Adipose tissue (tissue), 3 donors: ENCODE results near the gene SCAP. TPM values are rescaled to one million over a fixed set of nuclear protein-coding genes. Genes with fewer than 3 reads are reported as not detected.
"Not testable (repeated sequence)": the region's sequence is repeated elsewhere in the genome, so short reads cannot be mapped to it uniquely, and the experiment has no call there.

Experiments used
- H3K27ac ChIP-seq: one replicate; pipeline ENCODE4 v1.5.1; 2013; ENCODE audit warnings: low read depth, low read length
- WGBS, 3 donors: extraction: QIAGEN DNeasy Blood & Tissue Kit; methylation state at CpG; one replicate each; pipeline ENCODE4 v1.1.7; 2013; 5-methylcytosine and 5-hydroxymethylcytosine counted together
- polyA plus RNA-seq, 3 donors: library from polyadenylated mRNA; stranded (reverse); fragments of 200-250 nt; gene quantifications; one replicate each; pipeline ENCODE4 v1.2.3, GENCODE V29; 2013
- donor health status: healthy with polysubstance abuse.
- donor health status: Bipolar disorder and iron deficiency.
- donor health status: healthy.

The SCAP gene
- polyA plus RNA-seq, 3 donors, result 26.4 to 46.5 (median 29.1) TPM

- H3K27ac ChIP-seq, result peak overlapping the region; percentile 23
- WGBS, 3 donors, result 4 to 8% (median 6%) methylated on average over 44 of the region's 44 CpGs
Observed at GRCh38 chr3:47381317-47382157, 94.2 kb downstream of the SCAP start.

GRCh38 chr3:47380601-47381316, 95.0 kb downstream of the SCAP start, which contains the start of gene PTPN23:
TSS of gene PTPN23 (plus strand) at chr3:47381021. CDS start at chr3:47381097, 76 bp downstream.
- 0 to 1% (median 0%) methylated on average over 61 of the region's 61 CpGs for WGBS, 3 donors
- peak within 1 kb of the TSS; percentile 48 for H3K27ac ChIP-seq

DNA sequence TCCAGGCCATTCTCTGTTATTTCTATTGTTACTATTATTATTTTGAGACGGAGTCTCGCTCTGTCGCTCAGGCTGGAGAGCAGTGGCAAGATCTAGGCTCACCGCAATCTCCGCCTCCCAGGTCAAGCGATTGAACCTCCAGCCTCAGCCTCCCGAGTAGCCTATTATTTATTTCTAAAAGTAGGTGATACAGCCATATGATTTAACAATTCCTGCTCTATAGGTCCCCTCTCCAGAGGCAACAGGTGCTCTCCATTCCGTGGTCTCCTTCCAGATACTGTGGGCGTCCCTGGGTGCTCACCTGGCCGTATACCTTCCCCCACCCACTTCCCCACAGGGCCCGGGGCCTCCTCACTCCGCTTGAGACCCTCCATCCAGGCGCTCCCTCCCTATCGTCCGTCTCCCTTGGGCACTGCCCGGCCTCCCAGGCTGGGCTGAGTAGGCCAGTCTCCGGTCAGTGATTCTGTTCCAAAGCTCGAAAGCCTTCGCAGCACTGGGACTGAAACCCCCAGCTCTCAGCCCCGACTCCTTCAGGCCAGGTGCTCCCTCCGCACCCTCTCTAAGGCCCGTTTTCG, 95.6 kb downstream of the SCAP start:
- WGBS, 3 donors, result 5 to 16% (median 16%) methylated on average over 23 of the region's 23 CpGs
- H3K27ac ChIP-seq, result peak overlapping the region; percentile 48

- 62 to 90% (median 88%) methylated on average over 19 of the region's 19 CpGs for WGBS, 3 donors
- H3K27ac ChIP-seq, result peak overlapping the region; percentile 48
Observed at GRCh38 chr3:47379411-47379899, 96.3 kb downstream of the SCAP start.

DNA sequence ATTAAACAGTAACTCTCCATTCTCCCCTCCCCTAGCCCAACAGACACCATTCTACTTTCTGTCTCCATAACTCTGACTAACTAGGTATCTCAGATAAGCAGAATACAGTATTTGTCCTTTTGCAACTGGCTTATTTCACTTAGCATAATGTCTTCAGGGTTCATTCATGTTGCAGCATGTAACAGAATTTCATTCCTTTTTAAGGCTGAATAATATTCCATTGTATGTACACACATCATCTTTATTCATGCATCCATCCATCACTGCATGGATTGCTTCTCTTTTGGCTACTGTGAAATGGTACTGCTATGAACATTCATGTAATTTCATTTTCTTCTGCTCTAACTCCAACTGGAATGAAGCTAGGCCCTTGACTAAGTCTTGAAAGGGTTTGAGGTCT, 96.9 kb downstream of the SCAP start:
- H3K27ac ChIP-seq, result no peak overlapping the region

DNA sequence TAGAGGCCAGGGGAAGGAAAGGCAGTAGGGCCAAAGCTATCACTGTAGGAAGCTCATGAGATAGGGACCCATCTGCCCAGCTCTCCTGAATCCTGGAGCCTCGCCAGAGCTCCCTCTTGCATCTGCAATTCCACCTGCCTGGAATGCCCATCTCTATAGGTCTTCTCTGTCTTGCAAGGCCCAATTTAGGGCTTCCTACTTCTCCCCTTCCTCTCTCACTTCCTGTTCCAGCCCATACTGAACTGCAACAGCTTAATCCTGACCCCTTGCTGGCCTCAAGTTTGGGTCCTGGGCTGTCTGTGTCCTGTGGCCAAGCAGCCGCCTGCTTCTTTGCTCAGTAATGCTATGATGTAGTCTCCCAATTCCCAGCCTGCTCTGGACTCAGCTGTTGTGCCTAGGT, 98.6 kb downstream of the SCAP start:
- WGBS, 3 donors, result 65 to 89% (median 84%) methylated on average over 2 of the region's 2 CpGs
- no peak overlapping the region for H3K27ac ChIP-seq

- no peak overlapping the region for H3K27ac ChIP-seq
- 89 to 96% (median 90%) methylated on average over 3 of the region's 3 CpGs for WGBS, 3 donors
Observed at GRCh38 chr3:47376393-47376792, 99.3 kb downstream of the SCAP start.

- no peak overlapping the region for H3K27ac ChIP-seq
Observed at GRCh38 chr3:47374587-47374986, 101.2 kb downstream of the SCAP start.

DNA sequence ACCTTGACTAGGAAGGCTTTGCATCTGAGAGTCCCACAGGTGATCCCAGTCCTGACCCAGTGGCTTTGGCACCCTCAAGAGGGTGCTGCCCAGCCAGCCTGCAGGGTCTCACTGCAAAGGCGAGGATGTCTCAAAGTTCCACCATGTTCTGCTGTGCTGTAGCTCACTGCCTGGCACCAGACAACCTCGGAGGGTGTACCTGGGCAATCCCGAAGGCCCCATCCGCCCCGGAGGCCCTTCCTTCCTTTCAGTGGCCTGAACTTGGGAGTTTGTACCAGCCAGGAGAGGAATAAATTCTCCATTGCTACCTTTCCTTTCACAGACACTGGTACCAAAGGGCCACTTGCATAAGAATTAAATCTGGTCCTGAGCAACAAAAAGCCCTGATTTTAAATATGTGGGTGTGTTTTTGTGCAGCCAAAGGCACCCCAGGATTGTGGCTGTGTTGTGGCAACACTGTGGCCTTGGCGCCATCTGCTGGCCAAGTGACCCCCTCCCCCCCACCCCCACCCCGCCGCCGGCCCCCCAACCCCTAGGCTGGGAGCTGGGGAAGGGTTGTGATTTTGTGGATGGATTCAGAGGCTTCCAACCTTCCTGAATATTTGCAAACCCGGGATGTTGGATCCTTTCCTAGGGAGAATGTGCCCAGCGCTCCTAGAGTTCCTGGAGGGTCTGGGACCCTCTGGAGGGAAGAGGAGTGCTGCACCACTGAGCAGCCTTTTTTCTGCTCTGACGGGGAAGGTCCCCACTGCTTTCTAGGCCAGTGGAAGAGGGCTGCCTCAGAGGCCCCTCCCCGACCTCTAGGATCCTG, 104.6 kb downstream of the SCAP start:
- H3K27ac ChIP-seq, result no peak overlapping the region
- WGBS, 3 donors, result 33 to 37% (median 33%) methylated on average over 13 of the region's 13 CpGs

GRCh38 chr3:47370020-47370419, 105.7 kb downstream of the SCAP start:
- WGBS, 3 donors, result 85 to 89% (median 88%) methylated on average over 8 of the region's 8 CpGs
- H3K27ac ChIP-seq, result not testable (repeated sequence)

GRCh38 chr3:47367631-47368030, 108.1 kb downstream of the SCAP start:
- H3K27ac ChIP-seq, result no peak overlapping the region
- 89 to 93% (median 90%) methylated on average over 7 of the region's 7 CpGs for WGBS, 3 donors

DNA sequence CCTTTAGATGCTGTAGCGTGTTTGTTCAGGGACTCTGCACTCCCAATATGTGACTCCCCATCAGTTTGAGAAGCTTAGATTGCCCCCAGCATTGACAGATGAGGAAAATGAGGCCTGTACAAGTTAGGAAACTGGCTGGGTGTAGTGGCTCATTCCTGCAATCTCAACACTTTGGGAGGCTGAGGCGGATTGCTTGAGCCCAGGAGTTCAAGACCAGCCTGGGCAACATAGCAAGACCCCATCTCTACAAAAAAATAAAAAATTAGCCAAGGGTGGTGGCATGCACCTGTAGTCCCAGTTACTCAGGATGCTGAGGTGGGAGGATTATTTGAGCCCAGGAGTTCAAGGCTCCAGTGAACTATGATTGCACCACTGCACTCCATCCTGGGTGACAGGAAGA, 108.9 kb downstream of the SCAP start:
- WGBS, 3 donors, result 92 to 95% (median 94%) methylated on average over 2 of the region's 2 CpGs
- no peak overlapping the region for H3K27ac ChIP-seq

- WGBS, 3 donors, result 59 to 66% (median 62%) methylated on average over 11 of the region's 11 CpGs
Observed at GRCh38 chr3:47365213-47366153, 110.3 kb downstream of the SCAP start.

More at GRCh38 chr3:47365213-47366153, 110.3 kb downstream of the SCAP start:
- H3K27ac ChIP-seq, result no peak overlapping the region

Other genes with a start within 250 kb of the SCAP start
- gene KIF9, start 193.1 kb downstream of the SCAP start, polyA plus RNA-seq, result 10 to 100 TPM in 1 of 3 donors, 1 to 10 TPM in 2; 6.3 to 10.4 (median 9.2) TPM
- gene KLHL18, start 193.0 kb downstream of the SCAP start, polyA plus RNA-seq, result 10 to 100 TPM in 2 of 3 donors, 1 to 10 TPM in 1; 5.9 to 32.1 (median 31.9) TPM
- gene PTPN23, start 94.9 kb downstream of the SCAP start, polyA plus RNA-seq, result 10 to 100 TPM; 10.0 to 16.0 (median 14.5) TPM
- 10 to 100 TPM; 17.8 to 31.9 (median 22.4) TPM for gene ELP6, start 37.8 kb upstream of the SCAP start, polyA plus RNA-seq
- 1 to 10 TPM in 1 of 3 donors, under 1 TPM in 2; 0.11 to 2.1 (median 0.30) TPM for gene CSPG5, start 102.9 kb upstream of the SCAP start, polyA plus RNA-seq